Mucosa of stomach (tissue), 1 donor: ENCODE results near the gene CEP170.

Experiments
- H3K27me3 ChIP-seq: one replicate; pipeline ENCODE4 v1.7.0; 2013; ENCODE audit warnings: mild to moderate bottlenecking, low read length; ENCODE audit not compliant: control insufficient read depth, insufficient read depth
- H3K36me3 ChIP-seq: one replicate; pipeline ENCODE4 v1.7.0; 2013; ENCODE audit warnings: low read length; ENCODE audit not compliant: control insufficient read depth, insufficient read depth
- H3K4me1 ChIP-seq: one replicate; pipeline ENCODE4 v1.7.0; 2013; ENCODE audit warnings: mild to moderate bottlenecking, low read length; ENCODE audit not compliant: control insufficient read depth, insufficient read depth
- H3K4me3 ChIP-seq: one replicate; pipeline ENCODE4 v1.7.0; 2013; ENCODE audit warnings: low read length
- H3K9ac ChIP-seq: one replicate; pipeline ENCODE4 v1.7.0; 2013; ENCODE audit warnings: mild to moderate bottlenecking, low read length, moderate library complexity
- H3K9me3 ChIP-seq: one replicate; pipeline ENCODE4 v1.7.0; 2013; ENCODE audit warnings: mild to moderate bottlenecking, low read length, moderate library complexity; ENCODE audit not compliant: control insufficient read depth
- donor health status: Pancreatic carcinoma.

The CEP170 gene

DNA sequence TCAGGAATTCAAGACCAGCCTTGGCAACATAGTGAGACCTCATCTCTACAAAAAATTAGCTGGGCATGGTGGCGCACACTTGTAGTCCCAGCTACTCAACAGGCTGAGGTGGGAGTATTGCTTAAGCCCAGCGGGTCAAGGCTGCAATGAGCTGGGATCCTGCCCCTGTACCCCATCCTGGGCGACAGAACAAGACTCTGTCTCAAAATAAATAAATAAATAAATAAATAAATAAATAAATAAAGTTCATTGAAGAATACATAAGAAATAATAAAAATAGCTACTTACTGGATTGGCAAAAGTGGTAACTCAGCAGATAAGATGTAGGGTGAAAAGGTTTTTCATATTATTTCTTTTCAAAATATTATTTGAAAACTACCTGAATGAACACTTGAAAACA, 5.9 kb downstream of the CEP170 start:
- Histone ChIP-seq H3K27me3 (no peaks in the 10 kb centered on the region), H3K4me3 (no peak overlapping the region), H3K9ac (no peak overlapping the region), H3K36me3 (no peaks in the 10 kb centered on the region), H3K9me3 (no peaks in the 10 kb centered on the region), H3K4me1 (no peaks in the 10 kb centered on the region)

- Histone ChIP-seq H3K9me3 (no peaks in the 10 kb centered on the region), H3K4me1 (no peaks in the 10 kb centered on the region), H3K9ac (no peak overlapping the region), H3K36me3 (no peaks in the 10 kb centered on the region), H3K27me3 (no peaks in the 10 kb centered on the region), H3K4me3 (no peak overlapping the region)
Measured at GRCh38 chr1:243247901-243248300, 7.2 kb downstream of the CEP170 start.

DNA sequence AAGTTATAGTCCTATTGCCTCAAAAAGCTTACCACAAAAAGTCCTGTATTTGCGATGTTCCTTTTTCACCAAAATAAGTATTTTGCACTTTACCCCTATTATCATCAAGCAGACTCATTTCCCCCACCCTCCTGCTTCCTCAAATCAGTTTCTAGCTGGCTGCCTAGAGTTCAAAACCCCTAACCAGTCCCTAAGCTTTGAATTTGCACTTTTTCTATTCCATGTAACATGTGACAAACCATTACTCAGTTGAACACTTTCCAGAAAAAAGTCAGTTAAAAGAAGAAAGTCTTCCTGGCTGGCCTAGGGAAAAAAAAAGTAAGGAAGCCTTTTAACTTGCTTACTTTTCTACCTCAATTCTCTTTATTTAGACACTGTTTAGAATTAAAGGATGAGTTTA, 8.2 kb downstream of the CEP170 start:
- H3K9ac ChIP-seq, result no peak overlapping the region
- no peak overlapping the region for H3K4me3 ChIP-seq
- no peaks in the 10 kb centered on the region for H3K9me3 ChIP-seq
- H3K4me1 ChIP-seq, result no peaks in the 10 kb centered on the region
- H3K36me3 ChIP-seq, result no peaks in the 10 kb centered on the region
- no peaks in the 10 kb centered on the region for H3K27me3 ChIP-seq

DNA sequence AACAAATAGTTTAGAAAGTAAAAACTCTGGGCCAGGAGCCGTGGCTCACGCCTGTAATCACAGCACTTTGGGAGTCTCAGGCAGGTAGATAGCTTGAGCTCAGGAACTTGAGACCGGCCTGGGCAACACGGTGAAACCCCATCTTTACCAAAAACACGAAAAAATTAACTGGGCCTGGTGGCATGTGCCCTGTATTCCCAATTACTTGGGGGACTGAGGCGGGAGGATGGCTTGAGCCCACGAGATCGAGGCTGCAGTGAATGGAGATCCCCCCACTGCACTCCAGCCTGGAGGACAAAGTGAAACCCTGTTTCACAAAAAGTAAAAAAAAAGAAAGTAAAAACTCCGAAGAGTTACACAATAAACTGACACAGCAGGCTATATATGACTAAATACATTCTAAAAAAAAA, 10.6 kb downstream of the CEP170 start:
- Histone ChIP-seq H3K9ac (no peak overlapping the region), H3K4me3 (no peak overlapping the region), H3K9me3 (no peaks in the 10 kb centered on the region), H3K36me3 (no peaks in the 10 kb centered on the region), H3K27me3 (no peaks in the 10 kb centered on the region), H3K4me1 (no peaks in the 10 kb centered on the region)

DNA sequence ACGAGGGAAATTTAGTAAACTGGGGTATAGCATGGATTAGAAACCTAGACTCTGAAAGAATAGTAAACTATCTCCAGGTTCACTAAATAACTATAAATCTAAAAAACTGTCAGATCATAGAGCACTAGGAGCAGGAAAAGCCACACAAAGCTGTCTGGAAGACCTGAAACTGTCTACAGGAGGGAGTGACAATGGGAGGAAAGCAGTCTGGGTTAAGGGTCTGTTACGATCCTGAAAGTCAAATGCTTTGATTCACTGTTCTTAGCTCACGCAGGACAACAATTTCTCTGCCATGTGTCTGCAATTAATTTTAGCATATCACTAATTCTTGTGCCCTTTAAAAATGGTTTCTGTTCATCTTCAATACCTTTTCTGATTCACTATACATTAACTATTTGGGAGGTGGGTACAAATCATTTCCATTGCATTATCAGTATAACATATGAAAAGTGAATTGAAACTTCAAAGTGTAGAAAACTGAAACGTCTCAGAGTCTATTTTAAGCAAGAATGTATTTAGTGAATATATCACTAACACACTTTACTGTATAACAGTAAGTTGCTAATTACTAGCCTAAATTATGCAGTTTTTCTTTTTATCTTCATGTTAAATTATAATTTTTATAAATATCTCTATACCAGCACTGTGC, 18.4 kb downstream of the CEP170 start:
- H3K27me3 ChIP-seq, result no peaks in the 10 kb centered on the region
- no peak overlapping the region for H3K4me3 ChIP-seq
- H3K4me1 ChIP-seq, result no peaks in the 10 kb centered on the region
- H3K36me3 ChIP-seq, result no peaks in the 10 kb centered on the region
- H3K9me3 ChIP-seq, result no peaks in the 10 kb centered on the region
- H3K9ac ChIP-seq, result no peak overlapping the region

- no peak overlapping the region for H3K4me3 ChIP-seq
- no peaks in the 10 kb centered on the region for H3K36me3 ChIP-seq
- no peaks in the 10 kb centered on the region for H3K27me3 ChIP-seq
- no peaks in the 10 kb centered on the region for H3K4me1 ChIP-seq
- no peak overlapping the region for H3K9ac ChIP-seq
- H3K9me3 ChIP-seq, result no peaks in the 10 kb centered on the region
Measured at GRCh38 chr1:243234978-243235647, 20.0 kb downstream of the CEP170 start.

GRCh38 chr1:243233908-243234307, 21.2 kb downstream of the CEP170 start:
- H3K4me1 ChIP-seq, result no peaks in the 10 kb centered on the region
- no peak overlapping the region for H3K9ac ChIP-seq
- no peak overlapping the region for H3K4me3 ChIP-seq
- H3K9me3 ChIP-seq, result no peaks in the 10 kb centered on the region
- H3K27me3 ChIP-seq, result no peaks in the 10 kb centered on the region
- no peaks in the 10 kb centered on the region for H3K36me3 ChIP-seq

GRCh38 chr1:243230914-243231313, 24.2 kb downstream of the CEP170 start:
- H3K9me3 ChIP-seq, result no peaks in the 10 kb centered on the region
- no peaks in the 10 kb centered on the region for H3K4me1 ChIP-seq
- H3K27me3 ChIP-seq, result no peaks in the 10 kb centered on the region
- H3K36me3 ChIP-seq, result no peaks in the 10 kb centered on the region
- no peak overlapping the region for H3K4me3 ChIP-seq
- H3K9ac ChIP-seq, result no peak overlapping the region

- H3K27me3 ChIP-seq, result no peaks in the 10 kb centered on the region
Measured at GRCh38 chr1:243229526-243229925, 25.6 kb downstream of the CEP170 start.

DNA sequence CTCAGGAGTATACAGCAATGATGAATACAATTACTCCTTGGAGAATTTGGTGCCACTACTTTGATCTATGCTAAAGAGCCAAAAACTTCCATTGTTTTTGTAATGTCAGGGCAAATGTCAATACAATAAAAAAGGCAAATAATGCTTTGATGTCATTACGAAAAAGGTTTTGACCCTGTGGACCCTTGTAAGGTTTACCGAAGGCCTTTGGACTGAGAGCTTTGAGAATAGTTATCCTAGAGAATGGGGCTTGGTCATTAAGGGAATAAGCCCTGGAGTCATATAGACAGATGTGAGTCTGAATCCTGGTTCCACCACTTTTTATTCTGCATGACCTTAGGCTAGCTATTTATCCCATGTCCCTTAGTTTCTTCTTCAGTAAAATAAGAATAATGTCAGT, 27.5 kb downstream of the CEP170 start:
- H3K9me3 ChIP-seq, result no peaks in the 10 kb centered on the region
- H3K9ac ChIP-seq, result no peak overlapping the region
- H3K36me3 ChIP-seq, result no peaks in the 10 kb centered on the region
- no peak overlapping the region for H3K4me3 ChIP-seq
- H3K27me3 ChIP-seq, result no peaks in the 10 kb centered on the region
- no peaks in the 10 kb centered on the region for H3K4me1 ChIP-seq

More at GRCh38 chr1:243229526-243229925, 25.6 kb downstream of the CEP170 start:
- Histone ChIP-seq H3K4me3 (no peak overlapping the region), H3K9me3 (no peaks in the 10 kb centered on the region), H3K9ac (no peak overlapping the region), H3K36me3 (no peaks in the 10 kb centered on the region), H3K4me1 (no peaks in the 10 kb centered on the region)

- Histone ChIP-seq H3K36me3 (no peaks in the 10 kb centered on the region), H3K9ac (no peak overlapping the region), H3K9me3 (no peaks in the 10 kb centered on the region), H3K27me3 (no peaks in the 10 kb centered on the region), H3K4me3 (no peak overlapping the region), H3K4me1 (no peaks in the 10 kb centered on the region)
Measured at GRCh38 chr1:243218059-243218458, 37.0 kb downstream of the CEP170 start.

GRCh38 chr1:243217349-243217748, 37.7 kb downstream of the CEP170 start:
- H3K4me1 ChIP-seq, result no peaks in the 10 kb centered on the region
- no peaks in the 10 kb centered on the region for H3K27me3 ChIP-seq
- H3K4me3 ChIP-seq, result no peak overlapping the region
- H3K9ac ChIP-seq, result no peak overlapping the region
- no peaks in the 10 kb centered on the region for H3K36me3 ChIP-seq
- no peaks in the 10 kb centered on the region for H3K9me3 ChIP-seq
